ENCODE measurements around the gene NPS. TPM values are rescaled to one million over a fixed set of nuclear protein-coding genes. Genes with fewer than 3 reads are reported as not detected.

NPS gene
- total RNA-seq, 2 donors from 2014 or later: not detected

GRCh38 chr10:127552446-127552845 lies 3.3 kb downstream of the NPS start:
- Histone ChIP-seq H3K36me3 (no peaks in the 10 kb centered on the region), H3K4me1 (ENCODE audit: control insufficient read depth in 1 of 2, low read depth in 2 of 2) (no peaks in the 10 kb centered on the region), H3K27ac (no peak overlapping the region), H3K4me3 (no peak overlapping the region), H3K9me3 (no peaks in the 10 kb centered on the region), H3K27me3 (replicated peaks; ENCODE audit: insufficient read depth) (no peaks in the 10 kb centered on the region)
- ATAC-seq (ENCODE audit: insufficient number of reproducible peaks, low FRiP score, low read depth) (no peak), DNase-seq (ENCODE audit: low spot score) (no peak)
- TF ChIP-seq CTCF (IDR thresholded peaks at IDR 0.05): no peak

GRCh38 chr10:127553417-127553816 lies 4.3 kb downstream of the NPS start:
- Histone ChIP-seq H3K9me3 (no peaks in the 10 kb centered on the region), H3K4me1 (ENCODE audit: control insufficient read depth in 1 of 2, low read depth in 2 of 2) (no peaks in the 10 kb centered on the region), H3K4me3 (no peak overlapping the region), H3K27me3 (replicated peaks; ENCODE audit: insufficient read depth) (no peaks in the 10 kb centered on the region), H3K27ac (no peak overlapping the region), H3K36me3 (no peaks in the 10 kb centered on the region)
- no peak for ATAC-seq (ENCODE audit: insufficient number of reproducible peaks, low FRiP score, low read depth)
- no peak for DNase-seq (ENCODE audit: low spot score)
- no peak for TF ChIP-seq CTCF (IDR thresholded peaks at IDR 0.05)

GRCh38 chr10:127556916-127557315 lies 7.8 kb downstream of the NPS start:
- no peaks in the 10 kb centered on the region for H3K4me1 ChIP-seq (ENCODE audit: control insufficient read depth in 1 of 2, low read depth in 2 of 2)
- no peak for TF ChIP-seq CTCF (IDR thresholded peaks at IDR 0.05)
- H3K36me3 ChIP-seq: no peaks in the 10 kb centered on the region
- no peak for ATAC-seq (ENCODE audit: insufficient number of reproducible peaks, low FRiP score, low read depth)
- H3K27ac ChIP-seq: no peak overlapping the region
- H3K9me3 ChIP-seq: no peaks in the 10 kb centered on the region
- H3K4me3 ChIP-seq: no peak overlapping the region
- H3K27me3 ChIP-seq (replicated peaks; ENCODE audit: insufficient read depth): no peaks in the 10 kb centered on the region
- DNase-seq (ENCODE audit: low spot score): no peak

- no peak overlapping the region for H3K27ac ChIP-seq
- H3K36me3 ChIP-seq: no peaks in the 10 kb centered on the region
- H3K4me3 ChIP-seq: no peak overlapping the region
- no peak for ATAC-seq (ENCODE audit: insufficient number of reproducible peaks, low FRiP score, low read depth)
- DNase-seq (ENCODE audit: low spot score): no peak
- no peak for TF ChIP-seq CTCF (IDR thresholded peaks at IDR 0.05)
- no peaks in the 10 kb centered on the region for H3K9me3 ChIP-seq
- H3K4me1 ChIP-seq (ENCODE audit: control insufficient read depth in 1 of 2, low read depth in 2 of 2): no peaks in the 10 kb centered on the region
- no peaks in the 10 kb centered on the region for H3K27me3 ChIP-seq (replicated peaks; ENCODE audit: insufficient read depth)
Observed at GRCh38 chr10:127561647-127562046, 12.5 kb downstream of the NPS start.

- Histone ChIP-seq H3K4me1 (ENCODE audit: control insufficient read depth in 1 of 2, low read depth in 2 of 2) (no peaks in the 10 kb centered on the region), H3K4me3 (no peak overlapping the region), H3K36me3 (no peaks in the 10 kb centered on the region), H3K27ac (no peak overlapping the region), H3K27me3 (replicated peaks; ENCODE audit: insufficient read depth) (no peaks in the 10 kb centered on the region), H3K9me3 (no peaks in the 10 kb centered on the region)
- ATAC-seq (ENCODE audit: insufficient number of reproducible peaks, low FRiP score, low read depth) (no peak), DNase-seq (ENCODE audit: low spot score) (no peak)
- TF ChIP-seq CTCF (IDR thresholded peaks at IDR 0.05): peak; percentile 24
Observed at GRCh38 chr10:127563718-127564553, 14.8 kb downstream of the NPS start.

All from thoracic aorta (tissue), 2 donors.